ENCODE measurements around the gene ATP8B3. TPM values are rescaled to one million over a fixed set of nuclear protein-coding genes. Genes with fewer than 3 reads are reported as not detected.

The ATP8B3 gene
- total RNA-seq, 2 donors from 2014 or later, result 0.52 TPM; not detected in 1

- peaks cover 0 to 63% of the 10 kb centered on the region in 2 donors for H3K27me3 ChIP-seq
- DNase-seq (peak; percentile 13 to 55 (median 40)), ATAC-seq (peak; percentile 68)
- WGBS, 2 donors, result 3 to 4% methylated on average over 5 to 21 of the region's 21 CpGs
- no peak overlapping the region for H3K27ac ChIP-seq
- intact Hi-C loops (cut with DNase I), result loop anchor here (2.0 to 5.0 kb wide), 2 partner anchors 97 to 220 kb away; no protein-coding TSS in a partner anchor
- H3K4me1 ChIP-seq, result no peaks in the 10 kb centered on the region
- TF ChIP-seq POLR2A (IDR thresholded peaks at IDR 0.05), result no peak
- TF ChIP-seq CTCF (IDR thresholded peaks at IDR 0.05), result peak; percentile 81 to 98 (median 91)
- H3K9me3 ChIP-seq, result peaks cover 0 to 10% (median 0%) of the 10 kb centered on the region in 3 donors
- H3K4me3 ChIP-seq, result no peak overlapping the region
- no peaks in the 10 kb centered on the region for H3K36me3 ChIP-seq (replicated peaks in 1 of 2; ENCODE audit: insufficient read depth in 1 of 2, low read depth in 2 of 2)
Measured at GRCh38 chr19:1767464-1767933, 44.6 kb downstream of the ATP8B3 start.

GRCh38 chr19:1766800-1767352 is 45.2 kb downstream of the ATP8B3 start:
- 16 to 31% methylated on average over 4 to 10 of the region's 10 CpGs for WGBS, 2 donors
- peaks cover 0 to 10% (median 0%) of the 10 kb centered on the region in 3 donors for H3K9me3 ChIP-seq
- no peak overlapping the region for H3K4me3 ChIP-seq
- no peak for TF ChIP-seq POLR2A (IDR thresholded peaks at IDR 0.05)
- no peak for TF ChIP-seq CTCF (IDR thresholded peaks at IDR 0.05)
- H3K27ac ChIP-seq, result no peak overlapping the region
- no peaks in the 10 kb centered on the region for H3K4me1 ChIP-seq
- DNase-seq (no peak), ATAC-seq (no peak)
- H3K27me3 ChIP-seq, result peaks cover 0 to 69% of the 10 kb centered on the region in 2 donors
- intact Hi-C loops (cut with DNase I), result loop anchor here (2.0 to 5.0 kb wide), 2 partner anchors 96 to 220 kb away; no protein-coding TSS in a partner anchor
- no peaks in the 10 kb centered on the region for H3K36me3 ChIP-seq (replicated peaks in 1 of 2; ENCODE audit: insufficient read depth in 1 of 2, low read depth in 2 of 2)

GRCh38 chr19:1765904-1766799 is 45.9 kb downstream of the ATP8B3 start:
- Histone ChIP-seq H3K4me1 (no peaks in the 10 kb centered on the region), H3K27ac (no peak overlapping the region), H3K36me3 (replicated peaks in 1 of 2; ENCODE audit: insufficient read depth in 1 of 2, low read depth in 2 of 2) (no peaks in the 10 kb centered on the region), H3K4me3 (no peak overlapping the region), H3K9me3 (peaks cover 0 to 5% (median 0%) of the 10 kb centered on the region in 3 donors), H3K27me3 (peaks cover 0 to 73% of the 10 kb centered on the region in 2 donors)
- intact Hi-C loops (cut with DNase I), result loop anchor here (2.0 to 5.0 kb wide), 2 partner anchors 95 to 219 kb away; no protein-coding TSS in a partner anchor
- TF ChIP-seq POLR2A (IDR thresholded peaks at IDR 0.05), result no peak
- no peak for TF ChIP-seq CTCF (IDR thresholded peaks at IDR 0.05)
- ATAC-seq (no peak), DNase-seq (no peak)
- 7 to 10% methylated on average over 37 to 38 of the region's 38 CpGs for WGBS, 2 donors

- intact Hi-C loops (cut with DNase I), result loop anchor here (5.0 kb wide), 1 partner anchor 218 kb away; no protein-coding TSS in a partner anchor
- no peak for TF ChIP-seq CTCF (IDR thresholded peaks at IDR 0.05)
- TF ChIP-seq POLR2A (IDR thresholded peaks at IDR 0.05), result no peak
- no peaks in the 10 kb centered on the region for H3K36me3 ChIP-seq (replicated peaks in 1 of 2; ENCODE audit: insufficient read depth in 1 of 2, low read depth in 2 of 2)
- no peak for ATAC-seq
- peaks cover 0 to 71% of the 10 kb centered on the region in 2 donors for H3K27me3 ChIP-seq
- no peaks in the 10 kb centered on the region for H3K9me3 ChIP-seq
- H3K4me3 ChIP-seq, result no peak overlapping the region
- 6 to 29% methylated on average over 4 to 32 of the region's 33 CpGs for WGBS, 2 donors
- no peaks in the 10 kb centered on the region for H3K4me1 ChIP-seq
- H3K27ac ChIP-seq, result no peak overlapping the region
- DNase-seq, result no peak
Measured at GRCh38 chr19:1765232-1765903, 46.7 kb downstream of the ATP8B3 start.
